HL-60/S4 treated with retinoic acid at 250 ng/mL for 4 days and 3 days (cell line): ENCODE measurements around the gene GNB2.
"Not testable (repeated sequence)": the region's sequence is repeated elsewhere in the genome, so short reads cannot be mapped to it uniquely, and the experiment has no call there.

Experiments used
- in situ Hi-C: fragments of 300-500 bp; cut with MboI; formaldehyde crosslinking; loops from 2 replicates; pipeline ENCODE4 v1.7.0; 2022; ENCODE audit warnings: low sequenced_read_pairs

GNB2 gene

GRCh38 chr7:100693312-100694097, 20.0 kb downstream of the GNB2 start:
- in situ Hi-C loops: no loop called here

GRCh38 chr7:100694098-100694745, 20.7 kb downstream of the GNB2 start, which contains the start of gene GIGYF1:
Gene GIGYF1, minus strand, starts transcription at chr7:100694250. Its CDS starts 6,012 bp downstream, at chr7:100688238.
- in situ Hi-C loops: no loop called here

GRCh38 chr7:100696123-100696521, 22.6 kb downstream of the GNB2 start:
- in situ Hi-C loops: no loop called here

DNA sequence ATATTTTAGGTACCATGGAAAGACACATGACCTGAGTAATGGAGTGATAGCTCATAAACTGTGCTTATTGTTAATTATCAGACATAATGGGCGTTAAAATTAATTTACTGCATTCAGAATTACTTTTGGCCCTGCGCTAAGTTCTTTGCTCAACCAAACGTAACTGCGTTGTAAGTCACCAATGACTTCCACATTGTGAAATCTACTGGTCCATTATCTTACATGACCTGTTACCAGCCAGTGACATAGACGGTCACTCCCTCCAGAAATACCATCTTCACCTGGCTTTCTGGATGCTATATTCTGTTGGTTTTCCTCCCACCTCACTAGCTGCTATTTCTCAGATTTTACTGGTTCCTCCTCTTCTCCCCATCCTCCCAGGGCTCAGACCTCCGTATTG, 25.5 kb downstream of the GNB2 start:
- in situ Hi-C loops: no loop called here

GRCh38 chr7:100701089-100701488, 27.5 kb downstream of the GNB2 start:
- in situ Hi-C loops: not testable (repeated sequence)

- in situ Hi-C loops: no loop called here
Measured at GRCh38 chr7:100705320-100705752, 31.8 kb downstream of the GNB2 start.

DNA sequence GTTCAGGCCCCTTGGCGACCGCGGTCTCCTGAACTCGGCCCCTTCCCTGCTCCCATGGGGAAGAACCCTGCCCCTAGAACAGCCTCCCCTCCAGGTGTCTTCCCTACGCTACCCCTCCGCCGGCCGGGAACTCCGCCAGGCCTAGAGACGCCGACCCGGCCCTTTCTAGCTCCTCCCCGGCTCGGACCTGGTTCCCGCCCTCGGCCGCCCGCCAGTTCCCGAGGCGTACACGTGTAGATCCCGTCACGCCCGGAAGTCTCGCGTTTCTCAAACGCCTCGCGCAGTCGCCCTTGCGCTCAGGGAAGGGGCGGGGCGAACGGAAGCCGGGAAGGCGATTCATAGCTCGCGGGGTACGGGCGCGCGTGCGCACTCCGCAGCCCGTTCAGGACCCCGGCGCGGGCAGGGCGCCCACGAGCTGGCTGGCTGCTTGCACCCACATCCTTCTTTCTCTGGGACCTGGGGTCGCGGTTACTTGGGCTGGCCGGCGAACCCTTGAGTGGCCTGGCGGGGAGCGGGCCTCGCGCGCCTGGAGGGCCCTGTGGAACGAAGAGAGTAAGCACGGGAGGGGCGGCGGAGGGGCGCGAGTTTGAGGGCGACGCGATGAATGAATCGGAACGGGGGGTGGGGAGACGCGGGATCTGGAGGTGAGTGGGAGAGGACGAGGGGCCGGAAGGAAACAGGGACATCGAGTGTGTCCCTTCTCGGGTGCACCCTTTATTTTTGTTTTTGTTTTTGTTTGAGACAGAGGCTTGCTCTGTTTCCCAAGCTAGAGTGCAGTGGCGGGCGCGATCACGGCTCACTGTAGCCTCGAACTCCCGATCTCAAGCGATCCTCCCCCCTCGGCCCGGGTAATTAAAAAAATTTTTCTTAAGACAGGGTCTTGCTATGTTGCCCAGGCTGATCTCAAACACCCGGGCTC, 32.5 kb downstream of the GNB2 start, which contains the start of gene POP7:
TSS of gene POP7 (plus strand) at position 369 of the 919 bp plus-strand sequence. CDS start 710 bp downstream, outside the sequence.
- in situ Hi-C loops: no loop called here

GRCh38 chr7:100706672-100707311, 33.3 kb downstream of the GNB2 start:
- in situ Hi-C loops: no loop called here

GRCh38 chr7:100708395-100708794, 34.9 kb downstream of the GNB2 start:
- in situ Hi-C loops: no loop called here

- in situ Hi-C loops: no loop called here
Measured at GRCh38 chr7:100710452-100710851, 36.9 kb downstream of the GNB2 start.

DNA sequence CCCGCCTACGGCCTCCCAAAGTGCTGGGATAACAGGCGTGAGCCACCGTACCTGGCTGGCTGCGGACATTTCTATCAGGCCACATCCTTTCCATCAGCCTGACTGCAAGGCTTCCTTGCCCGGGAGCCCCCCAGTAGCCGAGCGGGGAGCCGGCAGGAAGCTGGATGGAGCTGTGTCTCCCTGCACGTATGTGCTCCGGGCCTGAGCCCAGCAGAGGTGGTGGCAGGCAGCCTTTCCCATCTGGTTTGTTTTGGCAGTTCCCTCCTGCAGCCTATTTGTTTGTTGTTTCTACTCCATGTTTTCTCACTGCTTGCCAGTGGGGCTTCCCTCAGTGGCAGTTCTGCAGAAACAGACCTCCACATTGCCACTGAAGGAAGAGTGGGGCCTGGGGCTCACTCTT, 37.8 kb downstream of the GNB2 start:
- in situ Hi-C loops: no loop called here

GRCh38 chr7:100714725-100715124, 41.2 kb downstream of the GNB2 start:
- in situ Hi-C loops: no loop called here

- in situ Hi-C loops: not testable (repeated sequence)
Measured at GRCh38 chr7:100717073-100717472, 43.5 kb downstream of the GNB2 start.

DNA sequence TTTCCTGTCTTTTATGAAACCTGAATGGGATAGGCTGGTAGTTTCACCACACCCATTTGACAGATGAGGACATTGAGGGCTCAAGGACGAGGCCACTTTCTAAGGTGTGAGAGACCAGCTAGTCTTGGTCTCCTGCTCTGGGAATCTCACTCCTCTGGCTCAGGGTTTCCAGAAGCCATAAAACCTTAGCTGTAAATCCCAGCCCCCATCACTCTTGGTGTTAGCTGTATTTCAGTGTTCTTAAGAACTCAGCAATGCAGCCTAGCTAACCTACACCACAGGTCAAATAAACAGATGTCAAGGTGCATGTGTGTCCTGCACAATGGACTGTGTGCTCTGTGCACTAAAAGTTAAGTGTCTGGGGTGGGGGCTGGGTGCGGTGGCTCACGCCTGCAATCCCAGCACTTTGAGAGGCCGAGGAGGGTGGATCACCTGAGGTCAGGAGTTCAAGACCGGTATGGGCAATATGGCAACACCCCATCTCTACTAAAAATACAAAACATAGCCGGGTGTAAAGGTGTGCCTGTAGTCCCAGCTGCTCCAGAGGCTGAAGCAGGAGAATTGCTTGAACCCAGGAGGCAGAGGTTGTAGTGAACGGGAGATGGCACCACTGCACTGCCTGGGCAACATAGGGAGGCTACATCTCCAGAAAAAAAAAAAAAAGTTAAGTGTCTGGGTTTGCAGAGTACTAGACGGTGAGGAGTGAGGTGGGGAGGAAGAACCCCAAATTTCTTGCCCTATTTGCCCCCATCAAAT, 46.2 kb downstream of the GNB2 start:
- in situ Hi-C loops: no loop called here

DNA sequence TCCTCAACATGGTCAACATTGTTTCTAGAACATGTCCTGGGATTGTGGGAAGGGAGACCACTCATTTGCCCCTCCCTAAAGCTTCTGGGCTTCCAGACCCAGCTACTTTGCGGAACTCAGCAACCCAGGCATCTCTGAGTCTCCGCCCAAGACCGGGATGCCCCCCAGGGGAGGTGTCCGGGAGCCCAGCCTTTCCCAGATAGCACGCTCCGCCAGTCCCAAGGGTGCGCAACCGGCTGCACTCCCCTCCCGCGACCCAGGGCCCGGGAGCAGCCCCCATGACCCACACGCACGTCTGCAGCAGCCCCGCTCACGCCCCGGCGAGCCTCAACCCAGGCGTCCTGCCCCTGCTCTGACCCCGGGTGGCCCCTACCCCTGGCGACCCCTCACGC, 46.7 kb downstream of the GNB2 start, which contains the start of gene EPO:
TSS of gene EPO (plus strand) at position 190 of the 392 bp plus-strand sequence. CDS start 513 bp downstream, outside the sequence.
- in situ Hi-C loops: no loop called here

GRCh38 chr7:100720671-100721504, 47.3 kb downstream of the GNB2 start:
- in situ Hi-C loops: no loop called here

GRCh38 chr7:100721505-100721812, 47.9 kb downstream of the GNB2 start:
- in situ Hi-C loops: no loop called here

- in situ Hi-C loops: no loop called here
Measured at GRCh38 chr7:100722480-100723212, 49.1 kb downstream of the GNB2 start.
